ENCODE data around the gene RNU6-9.

DNA sequence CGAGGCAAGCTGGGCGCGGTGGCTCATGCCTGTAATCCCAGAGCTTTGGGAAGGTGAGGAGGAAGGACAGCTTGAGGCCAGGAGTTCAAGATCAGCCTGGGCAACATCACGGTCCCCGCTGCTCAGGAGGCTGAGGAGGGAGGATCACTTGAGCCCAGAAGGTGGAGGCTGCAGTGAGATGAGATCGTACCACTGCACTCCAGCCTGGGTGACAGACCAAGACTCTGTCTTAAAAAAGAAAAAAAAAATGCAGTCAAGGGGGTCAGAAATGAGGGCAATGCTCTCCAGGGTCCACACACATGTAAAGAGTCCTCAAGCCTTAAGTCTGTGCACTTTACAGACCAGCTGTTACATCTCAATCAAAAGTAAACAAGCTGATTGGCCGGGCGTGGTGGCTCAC lies 11.3 kb downstream of the RNU6-9 start:
- TF ChIP-seq, protein P1, sequence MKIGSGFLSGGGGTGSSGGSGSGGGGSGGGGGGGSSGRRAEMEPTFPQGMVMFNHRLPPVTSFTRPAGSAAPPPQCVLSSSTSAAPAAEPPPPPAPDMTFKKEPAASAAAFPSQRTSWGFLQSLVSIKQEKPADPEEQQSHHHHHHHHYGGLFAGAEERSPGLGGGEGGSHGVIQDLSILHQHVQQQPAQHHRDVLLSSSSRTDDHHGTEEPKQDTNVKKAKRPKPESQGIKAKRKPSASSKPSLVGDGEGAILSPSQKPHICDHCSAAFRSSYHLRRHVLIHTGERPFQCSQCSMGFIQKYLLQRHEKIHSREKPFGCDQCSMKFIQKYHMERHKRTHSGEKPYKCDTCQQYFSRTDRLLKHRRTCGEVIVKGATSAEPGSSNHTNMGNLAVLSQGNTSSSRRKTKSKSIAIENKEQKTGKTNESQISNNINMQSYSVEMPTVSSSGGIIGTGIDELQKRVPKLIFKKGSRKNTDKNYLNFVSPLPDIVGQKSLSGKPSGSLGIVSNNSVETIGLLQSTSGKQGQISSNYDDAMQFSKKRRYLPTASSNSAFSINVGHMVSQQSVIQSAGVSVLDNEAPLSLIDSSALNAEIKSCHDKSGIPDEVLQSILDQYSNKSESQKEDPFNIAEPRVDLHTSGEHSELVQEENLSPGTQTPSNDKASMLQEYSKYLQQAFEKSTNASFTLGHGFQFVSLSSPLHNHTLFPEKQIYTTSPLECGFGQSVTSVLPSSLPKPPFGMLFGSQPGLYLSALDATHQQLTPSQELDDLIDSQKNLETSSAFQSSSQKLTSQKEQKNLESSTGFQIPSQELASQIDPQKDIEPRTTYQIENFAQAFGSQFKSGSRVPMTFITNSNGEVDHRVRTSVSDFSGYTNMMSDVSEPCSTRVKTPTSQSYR (CRISPR knock-in tag; IDR thresholded peaks at IDR 0.05) = no peak
- TF ChIP-seq TP53 (CRISPR knock-in tag; IDR thresholded peaks at IDR 0.05) = no peak

All from WTC11 (cell line).